Fibroblast of skin of right quadriceps (primary cell): ENCODE measurements around the gene MMP24.
"Not testable (repeated sequence)": the region's sequence is repeated elsewhere in the genome, so short reads cannot be mapped to it uniquely, and the experiment has no call there.

ENCODE experiments used
- DNase-seq: peaks from one replicate; pipeline ENCODE4 v3.0.0-alpha.2; 2013

MMP24 gene

GRCh38 chr20:35295674-35296073 is 69.2 kb downstream of the MMP24 start:
- DNase-seq: no peak

DNA sequence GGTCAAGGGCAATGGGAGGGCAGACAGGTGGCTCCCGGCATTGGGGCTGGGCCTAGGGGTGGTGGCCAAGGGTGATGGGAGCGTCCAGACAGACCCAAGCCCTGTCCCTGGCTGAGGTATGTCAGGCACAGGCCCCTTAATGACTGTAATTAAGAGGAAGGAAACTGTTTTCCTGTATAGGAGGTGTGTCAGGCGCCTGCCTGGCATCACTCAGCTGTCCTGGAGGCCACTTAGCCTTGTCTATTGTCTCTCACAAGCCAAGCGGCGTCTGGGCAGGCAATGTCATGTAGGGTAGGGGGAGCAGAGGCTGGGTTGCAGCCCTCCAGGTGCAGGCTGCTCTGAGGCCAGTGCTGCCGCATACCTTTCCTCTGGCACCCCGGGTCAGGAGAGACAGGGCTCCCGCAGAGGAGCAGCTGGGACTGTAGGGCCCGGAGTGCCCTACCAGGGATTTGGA is 69.6 kb downstream of the MMP24 start:
- DNase-seq: no peak

DNA sequence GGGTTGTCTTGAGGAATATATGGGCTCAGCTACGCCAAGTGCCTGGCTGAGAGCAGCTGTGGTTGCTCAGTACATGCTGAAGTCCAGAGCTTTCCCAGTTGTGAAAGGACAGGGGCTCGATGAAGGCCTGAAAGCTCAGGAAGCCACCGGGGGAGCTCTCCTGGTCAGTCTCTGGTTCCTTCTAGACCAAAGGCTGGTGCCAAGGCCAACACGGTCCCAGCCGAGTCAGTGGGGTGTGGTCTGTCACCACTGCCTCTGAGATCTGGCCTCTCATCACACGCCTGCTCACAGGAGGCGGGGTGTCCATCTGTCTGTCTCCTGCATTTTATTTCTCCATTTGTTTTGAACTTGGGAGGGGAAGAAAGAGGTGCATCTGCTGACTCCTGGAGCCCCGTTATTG is 70.7 kb downstream of the MMP24 start:
- no peak for DNase-seq

- no peak for DNase-seq
These were observed 71.2 kb downstream of the MMP24 start for GRCh38 chr20:35297740-35298139.

GRCh38 chr20:35298264-35298663 is 71.8 kb downstream of the MMP24 start:
- DNase-seq: no peak

GRCh38 chr20:35299780-35300179 is 73.3 kb downstream of the MMP24 start:
- DNase-seq: no peak

DNA sequence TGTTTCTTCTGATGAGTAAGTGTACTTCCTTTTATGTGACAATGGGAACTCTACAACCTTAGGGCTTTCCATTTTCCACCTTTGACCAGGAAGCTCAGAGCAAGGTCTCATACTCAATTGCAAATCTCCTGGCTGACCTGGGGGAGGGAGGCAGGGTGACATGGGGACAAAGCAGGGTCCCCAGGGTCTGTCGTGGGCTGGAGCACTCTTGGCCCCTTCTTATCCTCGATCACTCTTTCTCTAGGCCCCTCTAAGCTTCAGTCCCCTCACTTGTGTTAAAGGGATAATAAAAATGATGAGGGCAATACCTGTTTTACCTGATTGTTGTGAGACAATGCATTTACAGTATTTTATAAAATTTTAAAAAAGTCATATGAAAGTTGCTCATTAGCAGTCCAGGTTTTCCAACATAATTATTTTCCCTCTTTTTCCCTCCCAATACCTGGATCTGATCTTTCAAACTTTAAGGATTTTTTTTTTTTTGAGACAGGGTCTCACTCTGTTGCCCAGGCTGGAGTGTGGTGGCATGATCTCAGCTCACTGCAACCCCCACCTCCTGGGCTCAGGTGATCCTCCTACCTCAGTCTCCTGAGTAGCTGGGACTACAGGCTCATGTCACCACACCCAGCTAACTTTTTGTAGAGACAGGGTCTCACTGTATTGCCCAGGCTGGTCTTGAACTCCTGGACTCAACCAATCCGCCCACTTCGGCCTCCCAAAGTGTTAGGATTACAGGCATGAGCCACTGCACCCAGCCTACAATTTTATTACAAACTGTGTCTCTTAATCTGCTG is 74.2 kb downstream of the MMP24 start:
- no peak for DNase-seq

DNA sequence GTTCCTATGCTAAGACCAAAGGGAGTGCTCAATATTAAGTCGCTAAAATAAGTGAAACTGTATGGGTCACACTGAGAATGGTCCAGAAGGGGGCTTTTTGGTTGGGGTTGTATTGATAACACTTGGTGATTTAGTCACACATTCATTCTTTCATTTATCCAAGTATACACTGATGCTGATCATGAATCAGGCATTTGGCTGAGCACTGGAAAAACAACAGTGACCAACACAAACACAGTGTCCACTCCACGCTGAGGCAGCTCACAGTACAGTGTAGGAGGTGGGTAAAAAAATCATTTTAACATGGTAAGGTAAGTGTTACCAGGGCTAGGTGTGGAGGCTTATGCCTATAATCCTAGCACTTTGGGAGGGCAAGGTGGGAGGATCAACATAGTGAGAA is 74.9 kb downstream of the MMP24 start:
- DNase-seq: no peak

DNA sequence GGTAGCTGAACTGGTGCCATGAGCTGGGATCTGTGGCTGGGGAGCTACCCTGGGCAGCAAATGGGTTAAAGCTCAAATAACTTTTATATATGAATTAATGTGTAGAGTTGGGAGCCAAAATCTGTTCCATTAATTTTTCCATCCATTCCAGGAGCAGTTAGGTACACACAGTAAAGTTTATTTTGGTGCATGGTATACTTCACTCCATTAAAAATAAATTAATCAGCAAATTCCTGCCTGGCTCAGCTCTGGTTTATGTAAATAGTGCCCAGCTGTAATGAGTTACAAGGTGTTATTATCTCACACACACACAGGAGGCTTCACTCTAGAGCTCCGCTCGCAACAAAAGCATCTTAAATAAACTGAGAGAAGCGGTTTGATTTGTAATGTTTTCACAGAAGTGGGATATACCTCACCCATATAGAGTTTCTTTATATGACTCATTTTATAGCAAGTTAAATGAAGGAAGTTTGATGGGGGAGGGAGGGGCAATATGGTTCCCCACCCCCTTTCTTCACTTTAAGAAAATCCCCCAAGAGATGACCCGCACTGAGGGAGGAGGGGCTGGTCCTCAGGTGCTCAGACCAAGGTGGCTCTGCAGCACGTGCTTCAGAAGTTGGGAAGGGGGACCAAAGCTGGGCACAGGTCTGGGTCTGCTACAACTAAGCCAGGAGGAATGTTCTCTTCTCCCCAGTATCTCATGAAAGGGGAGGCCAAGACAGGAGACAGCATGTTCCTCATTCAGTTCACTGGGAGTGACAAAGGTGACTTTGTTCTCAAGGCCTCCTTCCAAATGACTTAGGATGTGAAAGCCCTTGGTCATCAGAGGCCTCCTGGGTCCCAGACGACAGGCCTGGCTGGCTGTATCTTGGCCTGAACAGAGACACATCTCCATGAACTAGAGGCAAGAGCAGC is 76.2 kb downstream of the MMP24 start:
- peak; percentile 86 for DNase-seq

- no peak for DNase-seq
These were observed 76.9 kb downstream of the MMP24 start for GRCh38 chr20:35303382-35303734.

- peak; percentile 89 for DNase-seq
These were observed 77.4 kb downstream of the MMP24 start for GRCh38 chr20:35303735-35304491.

GRCh38 chr20:35304956-35305355 is 78.5 kb downstream of the MMP24 start:
- DNase-seq: no peak

- DNase-seq: peak; percentile 100
These were observed 79.4 kb downstream of the MMP24 start for GRCh38 chr20:35305682-35306556.

DNA sequence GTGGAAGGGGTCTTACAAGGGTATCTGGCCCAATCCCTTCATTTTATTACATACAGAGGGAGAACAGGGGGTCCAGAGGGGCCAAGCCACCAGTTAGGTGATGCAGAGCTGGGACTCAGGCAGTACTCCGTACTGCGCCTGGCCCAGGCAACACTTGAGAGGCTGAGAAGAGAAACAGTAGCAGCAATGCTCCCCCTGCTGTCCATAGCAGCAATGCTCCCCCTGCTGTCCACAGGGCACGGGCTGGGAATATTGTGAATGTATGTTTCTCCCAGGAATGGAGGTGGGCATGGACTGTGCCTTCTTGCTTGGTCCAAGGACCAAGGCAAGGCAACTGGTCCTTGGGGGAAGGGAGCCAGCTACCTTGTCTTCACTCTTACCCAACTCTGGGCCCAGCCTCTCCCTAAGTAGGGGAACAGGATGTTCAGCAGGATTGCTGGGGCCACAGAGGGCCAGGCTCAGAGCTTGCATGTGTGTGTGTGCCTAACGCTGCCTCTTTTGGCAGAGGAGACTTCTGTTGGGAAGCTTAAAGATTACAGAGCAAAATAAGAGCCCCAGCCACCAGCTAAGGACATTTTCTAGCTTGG is 80.5 kb downstream of the MMP24 start:
- DNase-seq: peak; percentile 81

GRCh38 chr20:35307666-35308653 is 81.5 kb downstream of the MMP24 start:
- DNase-seq: peak; percentile 81

DNA sequence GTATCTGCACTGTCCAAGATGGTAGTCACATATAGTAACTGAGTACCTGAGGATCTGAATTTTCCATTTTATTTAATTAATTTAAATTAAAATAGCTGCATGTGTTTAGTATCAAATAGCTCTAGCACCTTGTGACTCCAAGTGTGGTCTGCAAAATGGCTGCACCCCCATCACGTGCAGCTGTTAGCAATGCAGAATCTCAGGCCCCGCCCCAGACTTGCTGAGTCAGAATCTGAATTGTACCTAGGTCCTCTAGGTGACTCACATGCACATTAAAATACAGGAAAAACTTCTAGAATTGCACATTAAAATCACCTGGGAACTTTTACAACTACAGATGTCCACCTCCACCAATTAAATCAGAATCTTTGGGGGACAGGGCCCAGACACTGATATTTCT is 84.9 kb downstream of the MMP24 start:
- DNase-seq: peak; percentile 43

GRCh38 chr20:35311822-35312221 is 85.3 kb downstream of the MMP24 start:
- DNase-seq: no peak

DNA sequence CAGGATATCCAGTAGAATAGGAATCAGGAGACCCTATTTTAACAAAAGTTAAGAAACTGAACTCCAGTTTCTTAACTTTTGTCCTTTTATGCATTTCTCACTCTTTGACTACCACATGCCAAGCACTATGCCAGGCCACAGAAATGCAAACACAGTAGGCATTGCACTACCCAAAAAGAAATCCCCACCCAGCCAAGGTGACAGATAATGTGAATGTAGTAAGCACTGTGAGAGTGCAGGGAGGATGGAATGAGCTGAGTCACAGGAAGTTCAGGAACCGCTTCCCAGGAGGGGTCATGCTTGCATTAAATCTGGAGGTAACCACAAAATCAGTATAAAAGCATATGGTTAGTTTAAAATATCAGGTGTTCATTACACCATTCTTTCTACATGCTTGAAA is 85.8 kb downstream of the MMP24 start:
- peak; percentile 91 for DNase-seq

DNA sequence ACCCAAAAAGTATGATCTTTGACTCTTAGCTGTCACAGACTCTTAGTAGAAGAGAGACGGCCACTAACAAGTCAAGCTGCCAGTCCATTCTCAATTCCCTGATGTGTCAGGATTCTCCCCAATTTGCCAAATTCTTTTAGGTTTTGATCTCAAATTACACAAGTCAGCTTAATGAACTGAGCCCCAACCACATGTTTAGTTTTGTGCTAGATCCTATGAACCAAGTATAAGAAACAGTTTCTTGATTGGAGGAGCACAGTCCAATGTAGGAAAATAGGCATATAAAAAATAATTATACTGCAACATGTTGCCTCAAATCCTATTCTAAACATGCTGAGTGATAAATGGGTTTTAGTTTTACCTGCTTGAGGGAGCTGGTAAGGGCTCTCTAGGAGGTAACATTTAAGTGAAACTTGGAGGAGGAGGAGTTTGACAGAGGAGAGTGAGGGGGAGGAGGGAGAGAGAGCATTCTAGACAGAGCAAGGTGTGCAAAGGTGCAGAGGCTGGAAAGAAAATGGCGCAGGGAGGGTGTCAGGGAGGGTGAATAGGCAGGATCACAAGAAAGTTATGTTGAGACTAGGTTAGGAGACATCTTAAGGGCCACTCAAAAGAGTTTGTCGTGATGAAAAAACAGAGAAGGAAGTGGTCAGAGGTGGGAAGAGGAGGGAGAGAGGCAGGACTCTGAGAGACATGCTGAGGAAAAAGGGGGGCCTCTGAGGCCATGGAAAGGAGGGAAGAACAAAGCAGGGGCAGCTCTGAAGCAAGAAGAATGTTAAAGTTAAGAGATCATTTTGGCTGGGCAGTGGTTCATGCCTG is 88.5 kb downstream of the MMP24 start:
- peak; percentile 72 for DNase-seq

GRCh38 chr20:35315632-35316020 is 89.1 kb downstream of the MMP24 start:
- DNase-seq: not testable (repeated sequence)
